GM10248 (cell line): ENCODE results near the gene NRG2.

ENCODE experiments used
- CTCF ChIA-PET: fragments of 300-600 bp; sonication (Branson Sonifier 250); formaldehyde crosslinking; extraction: SDS; loops from one replicate; lab custom pipeline; 2021; ENCODE audit warnings: antibody characterized with exemption; lab: Yijun Ruan, JAX
- POLR2A ChIA-PET: fragments of 350-650 bp; sonication (Branson Sonifier 250); formaldehyde crosslinking; extraction: SDS; loops from one replicate; lab custom pipeline; 2020; ENCODE audit warnings: antibody characterized with exemption; lab: Yijun Ruan, JAX
- DNase-seq: peaks from one replicate; pipeline ENCODE4 v3.0.0; 2012; ENCODE audit errors: extremely low spot score
- TF ChIP-seq, protein P1 (sequence below): IDR thresholded peaks from 2 replicates; pipeline ENCODE4 v1.5.1; 2012; ENCODE audit warnings: mild to moderate bottlenecking, low read depth; ENCODE audit errors: extremely low read depth, missing control alignments, control extremely low read depth

NRG2 gene

DNA sequence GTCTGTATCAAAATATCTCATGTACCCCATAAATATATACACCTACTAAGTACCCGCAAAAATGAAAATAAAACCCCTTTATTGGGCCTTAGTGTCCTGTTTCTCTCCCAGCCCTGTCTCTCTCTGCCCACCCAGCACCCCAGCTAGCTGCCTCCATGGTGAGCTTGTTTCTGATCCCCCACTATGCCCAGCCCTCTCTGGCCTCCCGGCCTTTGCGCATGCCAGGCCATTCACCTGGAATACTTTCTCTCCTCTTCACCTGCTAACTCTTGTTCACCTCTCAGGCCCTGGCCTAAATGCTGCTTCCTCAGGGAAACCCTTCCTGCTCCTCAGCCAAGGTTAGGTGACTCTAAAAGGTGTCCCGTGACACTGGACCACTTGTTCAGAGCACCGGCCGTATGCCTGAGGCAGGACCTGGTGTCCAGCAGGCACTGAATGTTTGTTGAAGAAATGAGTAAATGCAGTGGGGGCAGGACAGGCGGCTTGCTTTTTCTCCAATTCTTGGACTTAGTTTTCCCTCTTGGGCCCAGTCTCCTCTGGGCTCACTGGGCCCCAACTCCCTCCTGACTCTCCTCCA, 189.0 kb downstream of the NRG2 start:
- ChIA-PET POLR2A (no interaction called here), CTCF (interaction anchor here (0.6 to 2.6 kb wide), 7 partner anchors 9 to 221 kb away, joined by 3 to 25 read pairs (median 5); no protein-coding TSS in a partner anchor)
- DNase-seq, result no peak
- TF ChIP-seq, protein P1, sequence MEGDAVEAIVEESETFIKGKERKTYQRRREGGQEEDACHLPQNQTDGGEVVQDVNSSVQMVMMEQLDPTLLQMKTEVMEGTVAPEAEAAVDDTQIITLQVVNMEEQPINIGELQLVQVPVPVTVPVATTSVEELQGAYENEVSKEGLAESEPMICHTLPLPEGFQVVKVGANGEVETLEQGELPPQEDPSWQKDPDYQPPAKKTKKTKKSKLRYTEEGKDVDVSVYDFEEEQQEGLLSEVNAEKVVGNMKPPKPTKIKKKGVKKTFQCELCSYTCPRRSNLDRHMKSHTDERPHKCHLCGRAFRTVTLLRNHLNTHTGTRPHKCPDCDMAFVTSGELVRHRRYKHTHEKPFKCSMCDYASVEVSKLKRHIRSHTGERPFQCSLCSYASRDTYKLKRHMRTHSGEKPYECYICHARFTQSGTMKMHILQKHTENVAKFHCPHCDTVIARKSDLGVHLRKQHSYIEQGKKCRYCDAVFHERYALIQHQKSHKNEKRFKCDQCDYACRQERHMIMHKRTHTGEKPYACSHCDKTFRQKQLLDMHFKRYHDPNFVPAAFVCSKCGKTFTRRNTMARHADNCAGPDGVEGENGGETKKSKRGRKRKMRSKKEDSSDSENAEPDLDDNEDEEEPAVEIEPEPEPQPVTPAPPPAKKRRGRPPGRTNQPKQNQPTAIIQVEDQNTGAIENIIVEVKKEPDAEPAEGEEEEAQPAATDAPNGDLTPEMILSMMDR, result no peak

DNA sequence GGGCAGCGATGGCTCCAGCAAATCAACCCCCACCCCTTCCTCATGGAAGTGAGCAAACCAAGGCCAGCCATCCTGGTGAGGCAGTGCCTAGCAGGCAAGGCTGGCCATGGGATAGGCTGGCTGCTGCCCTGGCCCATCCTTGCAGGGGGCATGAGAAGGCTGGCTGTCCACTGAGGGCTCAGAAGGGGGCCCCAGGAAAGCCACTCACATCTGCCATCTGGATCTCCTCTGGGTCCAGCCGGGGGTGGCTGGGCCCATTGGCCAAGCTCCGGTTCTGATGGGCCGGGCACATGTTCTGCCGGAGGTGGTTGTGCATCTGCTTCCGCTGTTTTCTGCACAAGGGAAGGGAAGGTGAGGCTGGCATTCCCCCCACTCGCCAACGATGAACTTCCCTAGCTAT, 190.4 kb downstream of the NRG2 start:
- ChIA-PET POLR2A (no interaction called here), CTCF (interaction anchor here (0.8 to 2.3 kb wide), 7 partner anchors 9 to 116 kb away, joined by 4 to 9 read pairs (median 6); no protein-coding TSS in a partner anchor)
- DNase-seq, result no peak
- TF ChIP-seq, protein P1, result no peak

DNA sequence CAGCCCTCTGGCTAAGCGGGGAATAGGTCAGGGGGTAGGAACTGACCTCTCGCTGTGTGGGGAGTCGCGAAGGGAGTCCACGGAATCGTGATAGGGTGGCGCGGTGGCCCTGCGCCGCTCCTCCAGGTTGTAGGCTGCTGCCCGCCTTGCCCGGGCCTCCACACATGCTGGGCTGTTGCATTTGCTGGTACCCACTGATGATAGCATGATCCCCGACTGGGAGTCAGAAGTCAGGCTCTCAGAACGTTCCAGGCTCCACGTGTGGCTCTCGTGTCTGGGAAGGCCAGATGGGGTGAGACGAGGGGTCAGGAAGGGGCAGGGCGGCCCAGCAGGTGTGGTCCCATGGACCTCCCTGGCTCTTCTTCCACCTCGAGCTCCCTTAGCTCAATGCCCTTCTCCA, 191.5 kb downstream of the NRG2 start:
- CTCF ChIA-PET, result interaction anchor here (0.8 to 2.1 kb wide), 7 partner anchors 8 to 117 kb away, joined by 3 to 8 read pairs (median 5); no protein-coding TSS in a partner anchor
- POLR2A ChIA-PET, result no interaction called here
- DNase-seq, result no peak
- TF ChIP-seq, protein P1, result no peak

DNA sequence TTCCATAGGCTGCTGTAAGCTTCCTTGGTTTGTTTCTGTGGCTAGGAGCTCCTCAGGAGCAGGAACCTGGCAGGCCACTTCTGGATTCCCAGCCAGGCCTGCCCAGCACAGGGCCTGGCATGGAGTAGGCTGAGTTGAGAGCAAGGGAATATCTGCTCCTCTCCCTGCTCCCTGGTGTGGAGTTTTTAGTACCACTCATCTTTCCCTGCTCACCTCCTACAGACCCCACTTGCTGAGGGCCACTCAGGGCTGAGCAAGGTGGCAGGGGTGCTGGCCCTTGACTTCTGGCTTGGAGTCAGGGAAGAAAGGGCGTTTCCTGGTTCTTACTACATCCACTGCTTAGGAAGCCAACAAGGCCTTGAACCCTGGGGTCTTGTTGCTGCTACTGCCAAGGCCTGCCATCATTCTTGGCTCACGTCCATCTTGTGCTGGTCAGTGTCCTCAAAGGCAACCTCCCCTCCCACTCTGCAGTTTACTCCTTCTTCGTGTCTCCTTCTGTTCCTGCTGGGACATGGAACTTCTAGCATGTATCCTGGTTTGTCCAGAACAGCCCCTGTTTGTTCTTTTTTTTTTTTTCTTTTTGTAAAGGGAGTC, 192.6 kb downstream of the NRG2 start:
- TF ChIP-seq, protein P1, result no peak
- ChIA-PET CTCF (interaction anchor here (0.7 to 9.0 kb wide), 10 partner anchors 9 to 119 kb away, joined by 3 to 108 read pairs (median 4); no protein-coding TSS in a partner anchor), POLR2A (no interaction called here)
- DNase-seq, result no peak

DNA sequence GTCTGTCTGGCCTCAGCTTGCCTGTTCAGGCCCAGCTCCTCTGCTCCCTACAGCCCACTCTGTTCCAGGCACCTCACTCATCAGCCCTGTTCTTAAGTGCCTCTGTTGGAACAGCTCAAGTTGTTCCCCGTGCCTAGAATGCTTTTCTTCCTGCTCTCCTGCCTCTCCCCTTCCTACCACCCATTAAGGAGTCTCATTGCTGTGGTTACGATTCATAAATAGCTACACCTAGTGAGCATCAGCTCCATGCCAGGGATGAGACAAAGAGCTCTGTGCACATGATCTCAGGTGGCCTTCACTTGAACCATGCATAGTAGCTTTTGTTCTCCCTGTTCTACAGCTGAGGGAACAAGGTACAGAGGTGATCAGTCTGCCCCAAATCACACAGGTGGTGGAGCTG, 193.2 kb downstream of the NRG2 start:
- POLR2A ChIA-PET, result no interaction called here
- CTCF ChIA-PET, result interaction anchor here (0.7 to 9.0 kb wide), 9 partner anchors 10 to 120 kb away, joined by 3 to 108 read pairs (median 5); no protein-coding TSS in a partner anchor

DNA sequence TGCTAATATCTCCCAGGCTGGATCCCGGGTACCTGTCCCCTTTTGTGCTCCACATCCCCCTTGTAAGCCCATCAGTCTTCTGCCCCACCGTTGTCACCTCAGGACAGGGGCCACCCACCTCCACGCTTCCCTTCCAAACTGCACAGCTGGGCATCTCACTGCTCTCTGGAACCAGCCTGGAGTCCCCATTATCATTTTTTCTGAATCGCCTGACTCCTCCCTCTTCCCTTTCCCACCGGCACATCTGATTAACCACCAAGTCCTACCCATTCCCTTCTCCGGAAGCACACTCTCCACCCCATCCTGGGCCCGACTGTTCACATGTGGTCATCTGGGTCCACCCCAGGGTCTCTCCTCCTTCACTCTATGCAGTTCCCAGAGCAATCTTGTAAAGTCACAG, 193.6 kb downstream of the NRG2 start:
- TF ChIP-seq, protein P1, result no peak
- ChIA-PET CTCF (interaction anchor here (0.7 to 9.0 kb wide), 12 partner anchors 10 to 120 kb away, joined by 3 to 108 read pairs (median 4); no protein-coding TSS in a partner anchor), POLR2A (no interaction called here)
- DNase-seq, result no peak

More for the DNA sequence above, 193.2 kb downstream of the NRG2 start:
- no peak for DNase-seq
- TF ChIP-seq, protein P1, result no peak
